Putamen (tissue), 1 donor: Measurements from ENCODE around the gene POP7.

Experiments used
- DNase-seq: peaks from one replicate; pipeline ENCODE4 v3.0.0-alpha.2; 2016; ENCODE audit warnings: low spot score

Gene POP7

GRCh38 chr7:100679129-100679926 lies 26.6 kb upstream of the POP7 start:
- DNase-seq: peak; percentile 49

- peak; percentile 65 for DNase-seq
Observed at GRCh38 chr7:100679927-100680575, 25.9 kb upstream of the POP7 start.

- DNase-seq: peak; percentile 73
Observed at GRCh38 chr7:100680576-100681271, 25.2 kb upstream of the POP7 start.

DNA sequence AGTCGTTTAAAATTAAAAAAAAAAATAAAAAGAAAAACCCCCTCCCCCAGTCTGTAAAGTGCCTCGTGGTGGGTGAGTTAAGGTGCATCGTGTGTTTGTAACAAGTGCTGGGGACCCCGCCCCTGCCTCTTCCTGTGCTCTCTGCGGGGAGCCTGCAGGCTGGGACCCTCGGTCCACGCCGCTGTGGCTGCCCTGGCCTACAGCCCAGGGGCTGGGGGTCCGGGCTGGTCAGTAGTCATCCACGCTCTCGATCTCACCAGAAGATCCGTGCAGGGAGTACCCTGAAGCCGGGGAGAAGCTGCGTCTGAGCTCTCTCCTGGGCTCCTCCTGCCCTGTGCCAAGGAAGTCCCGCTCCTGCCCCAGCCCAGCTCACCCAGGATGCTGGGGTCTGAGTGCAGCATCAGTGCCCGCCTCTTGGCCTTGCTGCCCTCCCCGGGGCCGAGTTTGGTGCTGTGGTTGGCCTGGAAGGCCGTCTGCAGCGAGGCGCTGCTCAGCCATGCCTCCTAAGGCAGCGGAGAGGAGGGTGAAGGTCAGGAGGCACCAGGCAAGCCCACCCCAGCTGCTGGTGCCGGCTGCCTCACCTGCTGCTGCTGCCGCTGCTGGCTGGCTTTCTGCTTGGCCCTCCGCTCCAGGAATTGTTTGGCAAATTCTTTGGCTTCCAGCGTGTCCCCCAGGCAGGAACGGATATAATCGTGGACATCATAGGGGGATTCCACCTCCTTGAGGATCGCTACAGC lies 24.3 kb upstream of the POP7 start:
- no peak for DNase-seq

DNA sequence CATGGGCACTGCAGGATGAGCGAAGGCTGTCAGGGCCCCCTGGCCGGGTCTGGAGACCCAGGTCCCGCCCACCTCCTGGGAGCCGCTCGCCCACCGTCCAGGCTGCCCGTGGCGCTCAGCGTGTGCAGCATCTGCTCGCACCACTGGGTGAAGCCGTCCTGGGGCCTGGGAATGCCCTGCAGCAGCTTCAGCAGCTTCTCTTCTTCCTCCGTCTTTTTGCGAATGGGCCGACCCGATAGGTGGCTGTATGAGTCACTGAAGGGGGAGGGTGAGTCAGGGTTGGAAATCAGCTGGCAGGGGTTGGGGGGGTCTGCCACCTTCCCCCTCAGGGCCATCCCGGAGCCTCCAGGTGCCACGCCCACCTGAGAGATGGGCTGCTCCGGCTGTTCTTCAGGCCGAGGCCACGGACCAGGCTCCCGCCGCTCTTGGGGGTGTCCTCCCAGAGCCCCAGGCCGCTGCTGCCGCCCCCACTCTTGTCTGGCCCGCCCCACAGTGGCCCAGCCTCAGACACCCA lies 23.6 kb upstream of the POP7 start:
- DNase-seq: no peak

DNA sequence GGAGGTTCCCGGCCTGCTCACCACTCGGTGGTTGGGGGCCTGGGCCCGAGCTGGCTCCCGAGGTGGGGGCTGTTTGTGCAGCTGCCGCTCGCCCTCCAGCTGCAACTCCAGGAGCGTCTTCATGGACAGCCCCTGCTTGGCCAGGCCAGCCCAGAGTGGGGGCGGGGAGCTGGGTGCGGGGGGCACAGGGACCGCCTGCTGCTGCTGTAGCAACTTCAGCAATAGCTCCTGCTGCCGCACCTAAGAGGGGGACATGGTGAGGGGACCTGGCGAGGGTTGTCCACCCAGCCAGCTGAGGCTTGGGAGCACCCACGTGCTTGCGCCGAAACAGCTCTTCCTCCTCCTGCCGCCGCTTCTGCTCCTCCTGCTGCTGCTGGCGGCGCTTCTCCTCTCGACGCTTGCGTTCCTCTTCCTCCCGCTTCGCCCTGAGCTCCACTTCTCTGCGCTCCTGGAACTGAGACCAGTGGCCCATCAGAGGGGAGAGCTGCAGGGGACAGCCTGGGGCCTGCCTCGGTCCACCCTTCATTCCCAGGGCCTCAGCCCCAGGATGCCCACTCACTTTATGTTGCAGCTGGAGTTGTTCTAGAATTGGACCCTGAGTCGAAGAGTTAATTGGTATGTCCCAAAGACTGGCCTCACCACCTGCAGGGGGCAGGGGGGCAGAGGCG lies 22.8 kb upstream of the POP7 start:
- no peak for DNase-seq

- no peak for DNase-seq
Observed at GRCh38 chr7:100683659-100684533, 22.0 kb upstream of the POP7 start.

GRCh38 chr7:100684534-100685042 lies 21.3 kb upstream of the POP7 start:
- no peak for DNase-seq

GRCh38 chr7:100685049-100685605 lies 20.8 kb upstream of the POP7 start:
- DNase-seq: no peak

DNA sequence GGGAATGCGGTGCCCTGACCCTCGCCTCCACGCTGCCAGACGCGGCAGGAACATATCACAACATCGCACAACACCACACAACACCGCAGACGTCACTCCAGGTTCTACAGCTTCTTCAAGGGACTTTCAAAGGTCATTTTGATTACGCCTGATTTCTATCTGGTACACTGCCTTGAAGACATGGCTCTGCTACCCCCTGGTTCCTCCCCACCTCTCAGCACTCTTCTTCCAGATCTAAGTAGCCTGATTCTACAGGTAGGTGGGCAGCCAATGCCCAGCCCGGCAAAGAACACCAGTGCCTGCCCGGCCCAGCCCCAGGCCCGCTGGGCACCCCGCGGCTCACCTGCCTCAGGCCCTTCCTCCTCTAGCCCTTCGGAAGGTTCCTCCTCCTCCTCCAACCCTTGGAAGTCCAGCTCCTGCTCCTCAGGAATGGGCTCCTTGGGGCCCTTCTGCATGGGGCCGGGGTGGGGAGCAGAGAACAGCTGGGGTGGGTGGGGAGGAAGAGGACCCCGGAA lies 20.2 kb upstream of the POP7 start:
- DNase-seq: no peak

DNA sequence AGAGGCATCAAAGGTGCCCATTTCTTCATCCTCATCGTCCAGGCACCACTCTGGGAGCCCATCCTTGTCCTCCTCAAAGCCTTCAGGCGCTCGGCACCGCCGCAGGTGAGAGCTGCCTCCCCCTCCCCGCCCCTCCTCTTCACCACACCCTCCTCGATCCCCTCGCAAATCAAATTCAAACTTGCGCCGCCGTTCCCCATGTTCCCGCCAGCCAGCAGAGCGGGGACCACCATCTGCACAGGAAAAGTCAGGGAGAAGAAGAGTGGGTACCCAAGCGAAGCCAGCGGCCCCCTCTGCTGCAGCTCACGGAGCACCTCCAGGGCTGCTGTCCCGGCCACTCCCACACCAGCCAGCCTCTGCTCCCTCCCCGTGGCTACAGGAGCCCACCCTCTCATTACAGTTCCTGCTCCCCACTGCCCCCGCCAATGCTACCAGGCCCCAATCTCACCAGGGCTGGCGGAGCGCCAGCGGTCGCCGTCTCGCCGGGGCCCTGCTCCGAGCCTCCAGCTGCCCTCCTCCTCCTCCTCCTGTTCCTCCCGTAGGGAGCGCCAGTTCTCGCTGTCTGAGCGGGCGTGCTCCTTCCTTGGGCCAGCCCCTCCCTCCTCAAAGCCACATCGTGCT lies 19.6 kb upstream of the POP7 start:
- DNase-seq: no peak

GRCh38 chr7:100686822-100687211 lies 19.1 kb upstream of the POP7 start:
- no peak for DNase-seq

- no peak for DNase-seq
Observed at GRCh38 chr7:100687261-100687660, 18.7 kb upstream of the POP7 start.

GRCh38 chr7:100687751-100688300 lies 18.1 kb upstream of the POP7 start:
- no peak for DNase-seq

- no peak for DNase-seq
Observed at GRCh38 chr7:100688326-100688860, 17.5 kb upstream of the POP7 start.

DNA sequence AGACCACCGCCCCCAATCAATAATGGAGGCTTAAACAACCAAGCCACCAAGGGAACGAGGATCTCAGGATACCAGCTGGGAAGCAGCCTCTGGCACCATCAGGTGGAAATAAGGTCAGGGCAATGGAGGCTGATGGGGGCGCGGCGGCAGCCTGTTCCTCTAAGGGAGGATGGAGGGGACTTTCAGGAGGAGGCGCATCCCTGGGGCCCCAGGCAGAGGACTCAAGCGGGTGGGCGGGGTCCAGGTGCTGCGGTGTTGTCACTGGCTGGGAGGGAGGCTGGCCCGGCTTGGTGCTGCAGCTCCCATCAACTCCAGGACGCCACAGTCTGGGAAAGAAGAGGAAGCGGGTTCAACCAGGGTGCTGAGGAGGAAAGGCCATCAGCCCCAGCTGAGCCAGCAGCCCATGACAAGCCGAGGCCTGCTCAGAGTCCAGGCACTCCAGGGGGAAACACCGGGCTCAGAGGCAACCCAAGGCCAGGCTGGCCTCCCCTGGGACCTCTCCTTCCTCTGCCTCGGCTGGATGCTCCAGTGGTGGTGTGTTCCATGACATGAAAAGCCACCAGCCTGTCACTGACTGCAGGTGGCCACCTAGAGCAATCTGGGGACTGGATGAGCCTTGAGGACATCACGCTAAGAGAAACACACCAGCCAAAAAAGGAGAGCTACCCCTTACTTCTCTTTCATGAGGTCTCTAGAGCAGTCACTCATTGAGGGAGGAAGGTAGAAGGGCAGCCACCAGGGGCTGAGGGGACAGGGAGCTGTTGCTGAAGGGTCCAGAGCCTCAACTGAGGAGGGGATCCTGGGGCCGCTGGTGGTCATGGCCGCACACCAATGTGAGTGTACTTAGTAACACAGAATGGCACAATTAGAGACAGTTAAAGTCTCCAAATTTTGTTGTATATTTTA lies 16.4 kb upstream of the POP7 start:
- no peak for DNase-seq
